Endothelial cell of umbilical vein (primary cell): ENCODE data around the gene SULT1A2. TPM values are rescaled to one million over a fixed set of nuclear protein-coding genes. Genes with fewer than 3 reads are reported as not detected.

ENCODE experiments used
- BruUV-seq: library from RNA; stranded (reverse); fragments of 400-500 nt; replicated peaks from 2 replicates; lab custom pipeline; 2021; lab: Mats Ljungman, UMichigan
- CTCF ChIA-PET: fragments of 300-600, 350-600 bp; sonication (Branson Sonifier 250); formaldehyde crosslinking; loops from one replicate; lab custom pipeline; 2021; ENCODE audit warnings: antibody characterized with exemption, inconsistent platforms; lab: Charles Lee
- POLR2A ChIA-PET: fragments of 300-600, 350-600 bp; sonication (Branson Sonifier 250); formaldehyde crosslinking; loops from one replicate; lab custom pipeline; 2021; ENCODE audit warnings: antibody characterized with exemption, inconsistent platforms; lab: Charles Lee
- DNase-seq: peaks from one replicate; pipeline ENCODE4 v3.0.0-alpha.2; 2011; ENCODE audit warnings: low read depth, low spot score
- FAIRE-seq: peaks from 2 replicates; lab custom pipeline; 2011; peaks lifted over from hg19 to GRCh38; lab: Jason Lieb, UNC
- H2AFZ ChIP-seq: 2 replicates; pipeline ENCODE4 v1.6.0; 2012; ENCODE audit warnings: low read depth, low read length, control low read depth, inconsistent platforms
- H3K27ac ChIP-seq: 2 replicates; pipeline ENCODE4 v1.5.1; 2011; ENCODE audit warnings: low read depth, mild to moderate bottlenecking, control low read depth, low read length, moderate library complexity; ENCODE audit not compliant: insufficient read depth
- H3K27me3 ChIP-seq, 2 experiments: 2 replicates each; pipeline versions ENCODE4 v1.6.0 to v1.6.1; 2011; ENCODE audit warnings: low read length in 2 of 2, mixed read lengths in 1 of 2; ENCODE audit not compliant: control insufficient read depth in 2 of 2, insufficient read depth in 2 of 2
- H3K36me3 ChIP-seq, 2 experiments: 2 replicates in 1 of 2; 3 replicates in 1 of 2; pipeline ENCODE4 v1.5.1; 2011; ENCODE audit warnings: low read length in 2 of 2, mild to moderate bottlenecking in 1 of 2, moderate library complexity in 1 of 2; ENCODE audit not compliant: control insufficient read depth in 2 of 2, insufficient read depth in 2 of 2; ENCODE audit errors: extremely low read depth in 1 of 2
- H3K4me1 ChIP-seq: 3 replicates; pipeline ENCODE4 v1.5.1; 2011; ENCODE audit warnings: mild to moderate bottlenecking, low read length; ENCODE audit not compliant: control insufficient read depth, insufficient read depth; ENCODE audit errors: extremely low read depth
- H3K4me2 ChIP-seq: 2 replicates; pipeline ENCODE4 v1.6.1; 2011; ENCODE audit warnings: low read length, control low read depth, mixed read lengths; ENCODE audit not compliant: insufficient read depth
- H3K4me3 ChIP-seq, 3 experiments: fragments of 200-600 bp in 1 of 3; sonication (generic), shearing (Covaris generic) in 1 of 3; replicated peaks in 1 of 3; 2 replicates each; pipeline ENCODE4 v1.5.1; 2011 to 2016; ENCODE audit warnings: control low read depth in 3 of 3, low read length in 3 of 3, mild to moderate bottlenecking in 2 of 3, inconsistent platforms in 1 of 3, low read depth in 1 of 3, moderate library complexity in 1 of 3; ENCODE audit not compliant: insufficient read depth in 1 of 3
- H3K79me2 ChIP-seq: 2 replicates; pipeline ENCODE4 v1.6.0; 2012; ENCODE audit warnings: low read length, inconsistent platforms; ENCODE audit not compliant: control insufficient read depth, insufficient read depth
- H3K9ac ChIP-seq: replicated peaks from 2 replicates; pipeline ENCODE3; 2011; ENCODE audit warnings: low read length, control low read depth; ENCODE audit not compliant: insufficient read depth; ENCODE audit errors: extremely low read depth
- H3K9me1 ChIP-seq: replicated peaks from 3 replicates; pipeline ENCODE4 v1.6.0; 2011; ENCODE audit warnings: mild to moderate bottlenecking, low read length; ENCODE audit not compliant: control insufficient read depth, insufficient read depth; ENCODE audit errors: extremely low read depth
- H3K9me3 ChIP-seq: replicated peaks from 2 replicates; pipeline ENCODE4 v1.5.1; 2012; ENCODE audit warnings: low read length, inconsistent platforms; ENCODE audit not compliant: control insufficient read depth, insufficient read depth
- H4K20me1 ChIP-seq: replicated peaks from 2 replicates; pipeline ENCODE3; 2011; ENCODE audit warnings: mild to moderate bottlenecking, low read length; ENCODE audit not compliant: control insufficient read depth, insufficient read depth; ENCODE audit errors: extremely low read depth
- EZH2 ChIP-seq: IDR thresholded peaks from 2 replicates; pipeline ENCODE4 v1.6.1; 2012; ENCODE audit warnings: borderline replicate concordance, low read depth, mild to moderate bottlenecking, moderate library complexity, low read length, inconsistent platforms; ENCODE audit not compliant: severe bottlenecking
- FOS ChIP-seq: IDR thresholded peaks from 2 replicates; pipeline ENCODE4 v1.6.1; 2011; ENCODE audit warnings: mild to moderate bottlenecking, low read length, moderate library complexity, borderline replicate concordance; ENCODE audit not compliant: insufficient read depth
- GATA2 ChIP-seq: IDR thresholded peaks from 2 replicates; pipeline ENCODE4 v1.7.0; 2011; ENCODE audit warnings: low read depth, mild to moderate bottlenecking, moderate library complexity, mixed read lengths, low read length; ENCODE audit not compliant: insufficient read length, insufficient read depth
- JUN ChIP-seq: IDR thresholded peaks from 2 replicates; pipeline ENCODE4 v1.6.1; 2011; ENCODE audit warnings: borderline replicate concordance, low read depth; ENCODE audit not compliant: insufficient read length, insufficient read depth
- MYC ChIP-seq: IDR thresholded peaks from one replicate; pipeline ENCODE4 v1.6.1; 2011; ENCODE audit warnings: mild to moderate bottlenecking, low read depth, low read length
- POLR2A ChIP-seq: IDR thresholded peaks from 2 replicates; pipeline ENCODE4 v1.6.1; 2012; ENCODE audit warnings: low read depth, mild to moderate bottlenecking, control low read depth, low read length
- POLR2AphosphoS5 ChIP-seq: IDR thresholded peaks from 2 replicates; pipeline ENCODE4 v1.6.1; 2012; ENCODE audit warnings: low read depth, mild to moderate bottlenecking, control low read depth, low read length, moderate library complexity; ENCODE audit not compliant: insufficient read depth
- dilution Hi-C: fragments of 300-500 bp; cut with MboI; formaldehyde crosslinking; loops from one replicate; pipeline ENCODE4 v1.15.0; 2019; ENCODE audit warnings: low sequenced_read_pairs; ENCODE audit not compliant: extremely low pct_ligation_motif_present
- intact Hi-C: fragments of 100-400 bp; cut with micrococcal nuclease; formaldehyde crosslinking; loops from one replicate; pipeline ENCODE4 v1.10.0; 2022
- polyA plus RNA-seq, 4 experiments: library from polyadenylated mRNA; depleted of rRNA in 3 of 4; stranded (reverse) in 3 of 4; unstranded in 1 of 4; fragments of >200 nt; gene quantifications; 2 replicates each; pipeline versions ENCODE4 v1.2.1 to v1.2.3, GENCODE V29; 2011 to 2012; ENCODE audit warnings: missing spikeins in 1 of 4
- total RNA-seq: library from RNA; stranded (reverse); gene quantifications from 2 replicates; pipeline ENCODE4 v1.2.3, GENCODE V29; 2021
- TF ChIP-seq, protein P1 (sequence below): IDR thresholded peaks from 2 replicates; pipeline ENCODE4 v1.6.1; 2011; ENCODE audit not compliant: insufficient read depth, insufficient read length
- TF ChIP-seq, protein P2 (sequence below), 2 donors: IDR thresholded peaks; 1 replicate in 1 of 2; 2 replicates in 1 of 2; pipeline ENCODE4 v1.5.1; 2011; ENCODE audit warnings: low read length in 2 of 2, mild to moderate bottlenecking in 2 of 2, moderate library complexity in 2 of 2, control low read depth in 1 of 2, inconsistent platforms in 1 of 2, low read depth in 1 of 2; ENCODE audit not compliant: insufficient read depth in 1 of 2; ENCODE audit errors: extremely low read depth in 1 of 2

SULT1A2 gene
- total and polyA plus RNA-seq, 2 donors (not counting 3 experiments of a cell fraction or from before 2014, with no cell fraction given), result not detected

DNA sequence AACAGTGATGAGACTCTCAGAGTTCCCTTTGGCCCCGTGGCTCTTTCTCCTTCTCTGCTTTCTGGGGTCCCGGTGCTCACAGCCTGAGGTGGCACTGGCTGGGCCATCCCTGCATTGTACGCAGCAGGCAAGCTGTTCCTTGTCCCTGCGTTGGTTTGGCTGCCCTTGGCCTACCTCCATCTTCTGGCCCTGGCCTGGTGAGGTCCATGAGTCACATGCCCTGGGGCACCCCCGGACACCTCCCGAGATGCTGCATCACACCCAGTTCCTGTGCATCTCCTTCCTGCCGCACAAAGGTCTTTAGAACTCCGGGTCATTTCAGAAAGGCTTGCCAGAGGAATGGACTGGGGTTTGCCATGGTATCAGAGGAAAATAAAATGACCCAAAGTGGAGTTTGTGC lies 9.5 kb downstream of the SULT1A2 start:
- Histone ChIP-seq H3K4me3 (no peak overlapping the region), H3K79me2 (no peaks in the 10 kb centered on the region), H3K4me2 (no peak overlapping the region), H3K9me1 (no peaks in the 10 kb centered on the region), H3K9ac (no peak overlapping the region), H3K27me3 (no peaks in the 10 kb centered on the region), H3K9me3 (no peaks in the 10 kb centered on the region), H2AFZ (no peak overlapping the region), H3K27ac (no peak overlapping the region), H3K36me3 (peaks cover 0 to 20% of the 10 kb centered on the region in 2 experiments), H3K4me1 (no peaks in the 10 kb centered on the region), H4K20me1 (no peaks in the 10 kb centered on the region)
- DNase-seq (no peak), FAIRE-seq (peak; percentile 59)
- ChIA-PET POLR2A (no interaction called here), CTCF (interaction anchor here (1.0 kb wide), 1 partner anchor 95 kb away, joined by 3 read pairs; no protein-coding TSS in a partner anchor)
- no peak for TF ChIP-seq EZH2
- no peak for TF ChIP-seq POLR2AphosphoS5
- peak; percentile 19 for TF ChIP-seq FOS
- dilution Hi-C loops, result no loop called here
- BruUV-seq, result no TSS peak
- intact Hi-C loops, result no loop called here

DNA sequence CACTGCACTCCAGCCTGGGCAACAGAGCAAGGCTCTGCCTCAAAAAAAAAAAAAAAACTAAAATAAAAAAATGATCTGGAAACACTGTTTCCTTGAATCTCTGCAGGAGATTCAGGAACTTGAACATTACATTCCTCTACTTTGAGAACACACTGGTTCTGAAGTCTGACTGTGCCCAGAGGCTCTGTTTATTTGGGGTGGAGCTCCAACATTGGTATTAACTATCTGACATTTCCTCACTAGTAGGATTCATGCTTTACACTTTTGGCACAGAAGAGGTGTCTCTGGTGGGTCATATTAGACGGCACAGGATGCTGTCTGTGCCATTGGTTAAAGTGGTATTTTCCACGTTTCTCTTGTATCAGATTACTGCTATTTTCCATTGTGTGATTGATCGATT lies 10.4 kb downstream of the SULT1A2 start:
- no TSS peak for BruUV-seq
- intact Hi-C loops (no loop called here), dilution Hi-C loops (no loop called here)
- H3K9me3 ChIP-seq, result no peaks in the 10 kb centered on the region
- DNase-seq (no peak), FAIRE-seq (no peak)
- H3K9me1 ChIP-seq, result no peaks in the 10 kb centered on the region
- H2AFZ ChIP-seq, result no peak overlapping the region
- H3K27me3 ChIP-seq, result no peaks in the 10 kb centered on the region
- H3K36me3 ChIP-seq, result peaks cover 0 to 18% of the 10 kb centered on the region in 2 experiments
- POLR2A ChIA-PET, result interaction anchor here (0.7 kb wide), 1 partner anchor 22 kb away, joined by 5 read pairs; no protein-coding TSS in a partner anchor
- no peak overlapping the region for H3K9ac ChIP-seq
- CTCF ChIA-PET, result no interaction called here
- H3K4me1 ChIP-seq, result no peaks in the 10 kb centered on the region
- H3K4me3 ChIP-seq, result no peak overlapping the region
- TF ChIP-seq EZH2 (no peak), MYC (no peak), GATA2 (no peak), POLR2AphosphoS5 (no peak), POLR2A (no peak), FOS (no peak), JUN (no peak)
- TF ChIP-seq, protein P1, sequence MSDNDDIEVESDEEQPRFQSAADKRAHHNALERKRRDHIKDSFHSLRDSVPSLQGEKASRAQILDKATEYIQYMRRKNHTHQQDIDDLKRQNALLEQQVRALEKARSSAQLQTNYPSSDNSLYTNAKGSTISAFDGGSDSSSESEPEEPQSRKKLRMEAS, result no peak
- TF ChIP-seq, protein P2, sequence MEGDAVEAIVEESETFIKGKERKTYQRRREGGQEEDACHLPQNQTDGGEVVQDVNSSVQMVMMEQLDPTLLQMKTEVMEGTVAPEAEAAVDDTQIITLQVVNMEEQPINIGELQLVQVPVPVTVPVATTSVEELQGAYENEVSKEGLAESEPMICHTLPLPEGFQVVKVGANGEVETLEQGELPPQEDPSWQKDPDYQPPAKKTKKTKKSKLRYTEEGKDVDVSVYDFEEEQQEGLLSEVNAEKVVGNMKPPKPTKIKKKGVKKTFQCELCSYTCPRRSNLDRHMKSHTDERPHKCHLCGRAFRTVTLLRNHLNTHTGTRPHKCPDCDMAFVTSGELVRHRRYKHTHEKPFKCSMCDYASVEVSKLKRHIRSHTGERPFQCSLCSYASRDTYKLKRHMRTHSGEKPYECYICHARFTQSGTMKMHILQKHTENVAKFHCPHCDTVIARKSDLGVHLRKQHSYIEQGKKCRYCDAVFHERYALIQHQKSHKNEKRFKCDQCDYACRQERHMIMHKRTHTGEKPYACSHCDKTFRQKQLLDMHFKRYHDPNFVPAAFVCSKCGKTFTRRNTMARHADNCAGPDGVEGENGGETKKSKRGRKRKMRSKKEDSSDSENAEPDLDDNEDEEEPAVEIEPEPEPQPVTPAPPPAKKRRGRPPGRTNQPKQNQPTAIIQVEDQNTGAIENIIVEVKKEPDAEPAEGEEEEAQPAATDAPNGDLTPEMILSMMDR (IDR thresholded peaks at IDR 0.05; ENCODE audit: extremely low read depth in 1 of 2, insufficient read depth in 1 of 2, low read depth in 1 of 2, low read length in 2 of 2), result no peak
- no peaks in the 10 kb centered on the region for H4K20me1 ChIP-seq
- H3K4me2 ChIP-seq, result no peak overlapping the region
- no peaks in the 10 kb centered on the region for H3K79me2 ChIP-seq
- H3K27ac ChIP-seq, result no peak overlapping the region
